Hepatocyte (in vitro differentiated cells): ENCODE results near the gene MFSD6L. TPM values are rescaled to one million over a fixed set of nuclear protein-coding genes. Genes with fewer than 3 reads are reported as not detected.

Experiments used
- DNase-seq: peaks from one replicate; pipeline ENCODE4 v3.0.0-alpha.2; 2016; ENCODE audit warnings: low spot score
- H2AFZ ChIP-seq: fragments of 200-600 bp; sonication (generic); 2 replicates; pipeline ENCODE4 v1.6.0; 2016; ENCODE audit warnings: antibody characterized with exemption, mild to moderate bottlenecking
- H3K27ac ChIP-seq: fragments of 200-600 bp; sonication (generic); 2 replicates; pipeline ENCODE4 v1.5.1; 2016; ENCODE audit warnings: mild to moderate bottlenecking
- H3K27me3 ChIP-seq: fragments of 200-600 bp; sonication (generic); 2 replicates; pipeline ENCODE4 v1.6.1; 2016
- H3K36me3 ChIP-seq: fragments of 200-600 bp; sonication (generic); replicated peaks from 2 replicates; pipeline ENCODE4 v1.5.1; 2016; ENCODE audit warnings: low read depth; ENCODE audit not compliant: insufficient read depth
- H3K4me1 ChIP-seq: fragments of 200-600 bp; sonication (generic); 2 replicates; pipeline ENCODE4 v1.5.1; 2016; ENCODE audit warnings: mild to moderate bottlenecking, moderate library complexity; ENCODE audit not compliant: insufficient read depth
- H3K4me2 ChIP-seq: fragments of 200-600 bp; sonication (generic); 2 replicates; pipeline ENCODE4 v1.6.0; 2016
- H3K4me3 ChIP-seq: fragments of 200-600 bp; sonication (generic); 2 replicates; pipeline ENCODE4 v1.5.1; 2016; ENCODE audit warnings: mild to moderate bottlenecking
- H3K79me2 ChIP-seq: fragments of 200-600 bp; sonication (generic); 2 replicates; pipeline ENCODE4 v1.6.0; 2017; ENCODE audit warnings: mild to moderate bottlenecking
- H3K9me2 ChIP-seq: fragments of 200-600 bp; sonication (generic); replicated peaks from 2 replicates; pipeline ENCODE4 v1.6.0; 2017; ENCODE audit warnings: mild to moderate bottlenecking; ENCODE audit not compliant: insufficient read depth
- H3K9me3 ChIP-seq: fragments of 200-600 bp; sonication (generic); 2 replicates; pipeline ENCODE4 v1.5.1; 2016; ENCODE audit warnings: low read depth, mild to moderate bottlenecking
- H4K20me1 ChIP-seq: fragments of 200-600 bp; sonication (generic); 2 replicates; pipeline ENCODE4 v1.6.0; 2016; ENCODE audit warnings: mild to moderate bottlenecking; ENCODE audit not compliant: insufficient read depth, poor library complexity, severe bottlenecking
- CTCF ChIP-seq: fragments of 200-600 bp; sonication (generic); IDR thresholded peaks from 2 replicates; pipeline ENCODE4 v1.5.1; 2016; ENCODE audit warnings: antibody characterized with exemption, mild to moderate bottlenecking; ENCODE audit not compliant: poor library complexity
- EZH2 ChIP-seq: fragments of 200-600 bp; sonication (generic); IDR thresholded peaks from 2 replicates; pipeline ENCODE4 v1.6.1; 2016; ENCODE audit warnings: antibody characterized with exemption, mild to moderate bottlenecking, borderline replicate concordance
- EZH2phosphoT487 ChIP-seq: fragments of 200-600 bp; sonication (generic); IDR thresholded peaks from one replicate; pipeline ENCODE4 v1.6.1; 2018; ENCODE audit warnings: antibody characterized with exemption, mild to moderate bottlenecking, low read depth, moderate library complexity; ENCODE audit not compliant: unreplicated experiment, severe bottlenecking
- WGBS: methylation state at CpG from one replicate; pipeline ENCODE4 v1.1.6; 2016; ENCODE audit warnings: low lambda C conversion rate; ENCODE audit errors: missing lambda C conversion rate; 5-methylcytosine and 5-hydroxymethylcytosine counted together
- polyA plus RNA-seq: library from polyadenylated mRNA; unstranded; fragments of >200 nt; fragmentation: Nextera tagmentation; extraction: Ambion mirVana; gene quantifications from 2 replicates; pipeline ENCODE4 v1.2.1, GENCODE V29; 2016
- total RNA-seq: library from RNA; depleted of rRNA; stranded (reverse); fragments of >200 nt; gene quantifications from 2 replicates; pipeline ENCODE4 v1.2.3, GENCODE V29; 2014

The MFSD6L gene
- total and polyA plus RNA-seq, 2 experiments from 2014 or later, result 0.34 to 2.2 TPM

- no peaks in the 10 kb centered on the region for H3K36me3 ChIP-seq
- H3K27ac ChIP-seq, result no peak overlapping the region
- H3K9me3 ChIP-seq, result no peaks in the 10 kb centered on the region
- no peaks in the 10 kb centered on the region for H3K27me3 ChIP-seq
- H3K9me2 ChIP-seq, result no peaks in the 10 kb centered on the region
- 81% methylated on average over 9 of the region's 9 CpGs for WGBS
- no peak overlapping the region for H3K4me3 ChIP-seq
- no peak for TF ChIP-seq CTCF
- no peak for TF ChIP-seq EZH2
- TF ChIP-seq EZH2phosphoT487, result no peak
- H4K20me1 ChIP-seq, result no peaks in the 10 kb centered on the region
- no peaks in the 10 kb centered on the region for H3K79me2 ChIP-seq
- DNase-seq, result no peak
- no peak overlapping the region for H2AFZ ChIP-seq
- H3K4me2 ChIP-seq, result no peak overlapping the region
- H3K4me1 ChIP-seq, result no peaks in the 10 kb centered on the region
These were observed 45.4 kb upstream of the MFSD6L start for GRCh38 chr17:8844229-8845218.

GRCh38 chr17:8843344-8843743 lies 44.2 kb upstream of the MFSD6L start:
- H3K27ac ChIP-seq, result no peak overlapping the region
- TF ChIP-seq CTCF (no peak), EZH2 (no peak), EZH2phosphoT487 (no peak)
- no peaks in the 10 kb centered on the region for H3K9me3 ChIP-seq
- no peaks in the 10 kb centered on the region for H3K36me3 ChIP-seq
- no peak overlapping the region for H3K4me3 ChIP-seq
- no peak for DNase-seq
- no peak overlapping the region for H3K4me2 ChIP-seq
- 62% methylated on average over 2 of the region's 2 CpGs for WGBS
- H3K9me2 ChIP-seq, result no peaks in the 10 kb centered on the region
- H3K79me2 ChIP-seq, result no peaks in the 10 kb centered on the region
- no peaks in the 10 kb centered on the region for H4K20me1 ChIP-seq
- no peaks in the 10 kb centered on the region for H3K27me3 ChIP-seq
- no peak overlapping the region for H2AFZ ChIP-seq
- no peaks in the 10 kb centered on the region for H3K4me1 ChIP-seq

- Histone ChIP-seq H3K36me3 (no peaks in the 10 kb centered on the region), H3K4me3 (no peak overlapping the region), H3K27me3 (no peaks in the 10 kb centered on the region), H3K4me2 (no peak overlapping the region), H3K79me2 (no peaks in the 10 kb centered on the region), H4K20me1 (no peaks in the 10 kb centered on the region), H3K27ac (no peak overlapping the region), H3K9me2 (no peaks in the 10 kb centered on the region), H3K4me1 (no peaks in the 10 kb centered on the region), H2AFZ (no peak overlapping the region), H3K9me3 (no peaks in the 10 kb centered on the region)
- no peak for DNase-seq
- TF ChIP-seq EZH2, result no peak
- 75% methylated on average over 4 of the region's 4 CpGs for WGBS
These were observed 42.7 kb upstream of the MFSD6L start for GRCh38 chr17:8841844-8842243.

GRCh38 chr17:8839410-8839935 lies 40.3 kb upstream of the MFSD6L start:
- Histone ChIP-seq H3K9me2 (no peaks in the 10 kb centered on the region), H3K79me2 (no peaks in the 10 kb centered on the region), H3K27me3 (no peaks in the 10 kb centered on the region), H3K4me3 (no peak overlapping the region), H3K4me1 (no peaks in the 10 kb centered on the region), H3K36me3 (no peaks in the 10 kb centered on the region), H3K4me2 (no peak overlapping the region), H2AFZ (no peak overlapping the region), H3K9me3 (no peaks in the 10 kb centered on the region), H4K20me1 (no peaks in the 10 kb centered on the region), H3K27ac (no peak overlapping the region)
- TF ChIP-seq EZH2phosphoT487 (no peak), CTCF (no peak), EZH2 (no peak)
- DNase-seq, result no peak
- 71% methylated on average over 11 of the region's 11 CpGs for WGBS
